ENCODE measurements around the gene PAX9.

DNA sequence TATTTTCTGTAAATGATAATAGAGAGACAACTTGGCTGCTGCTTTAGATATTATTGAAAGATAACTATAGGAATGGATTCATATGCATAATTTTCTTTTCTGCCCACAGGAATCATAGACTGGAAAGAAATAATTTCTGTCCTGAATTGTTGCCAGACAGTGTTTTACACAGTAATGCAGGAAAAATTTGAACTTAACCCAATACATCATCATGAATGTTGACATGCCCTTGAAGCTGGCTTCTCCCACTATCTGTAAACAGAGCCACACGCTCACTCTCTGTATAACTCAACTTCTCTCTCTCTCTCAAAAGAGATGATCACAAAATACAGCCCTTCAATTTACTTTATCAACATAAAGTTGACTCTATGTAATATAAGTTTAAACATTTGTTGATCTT, 56.6 kb downstream of the PAX9 start:
- TF ChIP-seq, protein P1, sequence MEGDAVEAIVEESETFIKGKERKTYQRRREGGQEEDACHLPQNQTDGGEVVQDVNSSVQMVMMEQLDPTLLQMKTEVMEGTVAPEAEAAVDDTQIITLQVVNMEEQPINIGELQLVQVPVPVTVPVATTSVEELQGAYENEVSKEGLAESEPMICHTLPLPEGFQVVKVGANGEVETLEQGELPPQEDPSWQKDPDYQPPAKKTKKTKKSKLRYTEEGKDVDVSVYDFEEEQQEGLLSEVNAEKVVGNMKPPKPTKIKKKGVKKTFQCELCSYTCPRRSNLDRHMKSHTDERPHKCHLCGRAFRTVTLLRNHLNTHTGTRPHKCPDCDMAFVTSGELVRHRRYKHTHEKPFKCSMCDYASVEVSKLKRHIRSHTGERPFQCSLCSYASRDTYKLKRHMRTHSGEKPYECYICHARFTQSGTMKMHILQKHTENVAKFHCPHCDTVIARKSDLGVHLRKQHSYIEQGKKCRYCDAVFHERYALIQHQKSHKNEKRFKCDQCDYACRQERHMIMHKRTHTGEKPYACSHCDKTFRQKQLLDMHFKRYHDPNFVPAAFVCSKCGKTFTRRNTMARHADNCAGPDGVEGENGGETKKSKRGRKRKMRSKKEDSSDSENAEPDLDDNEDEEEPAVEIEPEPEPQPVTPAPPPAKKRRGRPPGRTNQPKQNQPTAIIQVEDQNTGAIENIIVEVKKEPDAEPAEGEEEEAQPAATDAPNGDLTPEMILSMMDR (IDR thresholded peaks at IDR 0.05), result no peak
- no peak for TF ChIP-seq POLR2A (IDR thresholded peaks at IDR 0.05)
